T-helper 1 cell treated with Interleukin-12 subunit alpha and Interleukin-12 subunit beta and Interleukin-4 antibody, amounts not matched to agents 30 μg/mL and 1 μg/mL, for 36 hours (primary cell): ENCODE measurements around the gene APAF1.
"Not testable (repeated sequence)": the region's sequence is repeated elsewhere in the genome, so short reads cannot be mapped to it uniquely, and the experiment has no call there.

Source experiments
- H3K27ac Mint-ChIP-seq: one replicate; pipeline ENCODE4 v1.8.0; 2021; ENCODE audit warnings: mild to moderate bottlenecking, mixed read lengths
- H3K27me3 Mint-ChIP-seq: one replicate; pipeline ENCODE4 v1.8.0; 2021; ENCODE audit warnings: low read depth, mixed read lengths
- H3K36me3 Mint-ChIP-seq: one replicate; pipeline ENCODE4 v1.8.0; 2021; ENCODE audit warnings: low read depth, mixed read lengths
- H3K4me1 Mint-ChIP-seq: one replicate; pipeline ENCODE4 v1.8.0; 2021; ENCODE audit warnings: low read depth, mixed read lengths
- H3K4me3 Mint-ChIP-seq: one replicate; pipeline ENCODE4 v1.8.0; 2021; ENCODE audit warnings: mild to moderate bottlenecking, moderate library complexity, mixed read lengths
- H3K9me3 Mint-ChIP-seq: one replicate; pipeline ENCODE4 v1.8.0; 2021; ENCODE audit warnings: mixed read lengths

The APAF1 gene

DNA sequence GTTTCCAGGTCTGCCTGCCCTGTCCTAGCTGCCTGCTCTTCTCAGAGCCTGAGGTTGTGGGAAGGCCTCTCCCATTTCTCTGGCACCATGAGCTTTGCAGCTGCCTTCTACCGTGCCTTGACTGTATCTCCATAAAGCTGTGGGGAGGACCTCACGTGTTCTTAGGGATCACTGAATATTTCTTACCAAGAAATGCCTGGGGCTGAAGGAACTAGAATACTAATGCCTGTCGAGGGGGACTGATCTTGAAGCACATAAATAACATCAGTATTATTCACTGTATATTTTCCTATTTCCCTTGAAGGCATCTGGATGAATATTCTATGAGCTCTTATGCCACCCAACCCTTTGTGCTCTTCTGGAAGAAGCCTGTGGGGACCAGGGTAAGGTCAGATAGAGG, 103.4 kb downstream of the APAF1 start:
- Mint-ChIP-seq H3K36me3 (no peaks in the 10 kb centered on the region), H3K4me1 (peaks cover 11% of the 10 kb centered on the region), H3K27ac (no peak overlapping the region), H3K9me3 (no peaks in the 10 kb centered on the region), H3K4me3 (no peak overlapping the region), H3K27me3 (peaks cover 21% of the 10 kb centered on the region)

DNA sequence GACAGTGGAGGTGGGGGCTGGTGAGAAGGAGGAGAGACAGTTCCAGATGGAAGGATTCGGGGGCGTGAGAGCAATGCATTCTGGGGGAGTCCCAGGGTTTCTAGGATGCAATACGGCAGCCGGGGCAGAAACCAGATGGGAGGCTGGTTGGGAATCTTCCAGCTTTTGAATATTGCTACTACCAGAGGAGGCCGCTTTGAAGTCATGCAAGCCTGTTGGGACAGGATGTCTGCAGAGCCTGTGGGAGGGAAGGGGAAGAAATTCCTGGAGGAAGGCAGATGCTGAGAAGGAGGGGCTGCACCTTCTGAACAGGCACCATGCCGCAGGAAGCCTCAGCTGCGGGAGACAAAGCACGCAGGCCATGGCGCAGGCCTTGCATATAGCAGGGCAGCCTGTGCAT, 105.4 kb downstream of the APAF1 start:
- Mint-ChIP-seq H3K4me3 (no peak overlapping the region), H3K27ac (no peak overlapping the region), H3K27me3 (peaks cover 21% of the 10 kb centered on the region), H3K36me3 (no peaks in the 10 kb centered on the region), H3K4me1 (peaks cover 24% of the 10 kb centered on the region), H3K9me3 (no peaks in the 10 kb centered on the region)

DNA sequence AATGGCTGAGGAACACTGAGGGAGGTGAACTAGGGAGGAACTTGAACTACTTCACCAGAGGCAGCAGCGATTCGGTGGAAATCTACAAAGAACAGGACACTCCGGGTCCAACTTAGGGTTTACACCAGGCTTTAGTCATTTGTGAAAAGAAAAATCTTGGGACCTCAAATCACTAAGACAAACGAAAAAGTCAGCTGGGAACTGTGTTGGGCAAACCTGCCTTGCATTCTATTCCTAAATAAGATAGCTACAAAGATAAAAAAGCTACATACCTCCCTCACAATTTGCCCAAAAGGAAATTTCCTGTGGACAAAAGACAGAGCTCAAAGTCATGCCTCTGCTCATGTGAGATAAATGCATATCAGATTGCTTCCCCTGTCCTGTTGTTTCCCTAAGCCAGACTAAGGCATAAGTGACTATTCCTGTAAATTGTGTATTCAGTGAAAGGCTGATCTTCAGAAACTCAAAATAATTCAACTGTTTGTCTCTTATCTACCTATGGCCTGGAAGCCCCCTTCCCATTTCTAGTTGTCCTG, 106.6 kb downstream of the APAF1 start:
- Mint-ChIP-seq H3K27me3 (peaks cover 12% of the 10 kb centered on the region), H3K4me1 (peaks cover 18% of the 10 kb centered on the region), H3K4me3 (no peak overlapping the region), H3K36me3 (no peaks in the 10 kb centered on the region), H3K27ac (no peak overlapping the region), H3K9me3 (no peaks in the 10 kb centered on the region)

DNA sequence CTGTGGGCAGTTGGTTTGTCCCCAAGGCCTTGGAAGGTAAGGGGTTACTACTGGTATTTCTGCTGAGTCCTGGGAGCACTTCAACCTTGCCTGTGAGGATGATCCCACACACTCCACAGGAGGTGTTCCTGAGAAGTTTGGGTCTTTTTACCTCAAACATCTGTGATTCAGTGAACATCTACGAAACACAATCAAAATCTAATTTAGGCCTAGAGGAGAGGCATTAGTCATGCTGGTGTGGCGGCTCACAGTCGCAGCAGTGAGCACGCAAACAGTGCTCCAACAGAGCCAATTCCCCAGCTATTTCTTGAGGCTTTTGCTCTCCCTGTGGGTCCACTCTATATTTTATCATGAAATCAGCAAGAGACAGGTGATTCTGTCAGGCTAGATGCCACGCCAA, 107.6 kb downstream of the APAF1 start:
- Mint-ChIP-seq H3K4me1 (peaks cover 20% of the 10 kb centered on the region), H3K27ac (no peak overlapping the region), H3K27me3 (peaks cover 2% of the 10 kb centered on the region), H3K9me3 (no peaks in the 10 kb centered on the region), H3K36me3 (no peaks in the 10 kb centered on the region), H3K4me3 (no peak overlapping the region)

DNA sequence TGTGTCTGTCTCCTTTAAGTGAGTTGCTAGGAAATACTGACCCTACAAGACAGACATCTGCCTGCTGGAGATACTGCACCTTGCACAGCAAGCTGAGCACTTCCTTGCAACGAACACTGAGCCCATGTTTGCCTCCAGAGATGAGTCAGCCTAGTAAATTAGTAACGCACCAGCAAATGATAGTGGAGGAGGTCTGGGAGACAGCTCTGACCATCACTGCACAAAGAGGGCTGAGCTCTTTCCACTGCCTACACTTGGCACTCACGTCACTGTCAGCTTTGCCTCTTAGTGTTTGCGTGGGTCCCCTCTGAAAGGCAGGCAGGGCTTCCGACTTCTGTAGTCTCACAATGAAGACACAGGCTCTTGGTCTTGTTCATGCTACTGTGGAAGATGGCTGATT, 109.0 kb downstream of the APAF1 start:
- Mint-ChIP-seq H3K9me3 (no peaks in the 10 kb centered on the region), H3K4me3 (no peak overlapping the region), H3K27ac (peak overlapping the region; percentile 77), H3K4me1 (peaks cover 20% of the 10 kb centered on the region), H3K36me3 (no peaks in the 10 kb centered on the region), H3K27me3 (no peaks in the 10 kb centered on the region)

DNA sequence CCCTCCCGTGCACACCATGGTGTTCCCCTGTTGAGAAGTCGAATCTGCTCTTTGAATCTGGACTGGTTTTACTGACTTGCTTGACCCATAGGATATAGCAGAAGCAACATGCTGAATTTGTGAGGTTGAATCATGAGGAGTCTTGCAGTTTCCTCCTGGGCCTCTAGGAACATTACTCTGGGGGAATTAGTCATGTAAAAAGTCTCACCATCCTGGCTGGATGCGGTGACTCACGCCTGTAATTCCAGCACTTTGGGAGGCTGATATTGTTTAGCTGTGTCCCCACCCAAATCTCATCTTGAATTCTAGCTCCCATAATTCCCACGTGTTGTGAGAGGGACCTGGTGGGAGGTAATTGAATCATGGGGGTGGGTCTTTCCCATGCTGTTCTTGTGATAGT, 110.8 kb downstream of the APAF1 start:
- not testable (repeated sequence) for H3K9me3 Mint-ChIP-seq, H3K27ac Mint-ChIP-seq, H3K4me3 Mint-ChIP-seq, H3K36me3 Mint-ChIP-seq, H3K27me3 Mint-ChIP-seq
- peaks cover 17% of the 10 kb centered on the region for H3K4me1 Mint-ChIP-seq

DNA sequence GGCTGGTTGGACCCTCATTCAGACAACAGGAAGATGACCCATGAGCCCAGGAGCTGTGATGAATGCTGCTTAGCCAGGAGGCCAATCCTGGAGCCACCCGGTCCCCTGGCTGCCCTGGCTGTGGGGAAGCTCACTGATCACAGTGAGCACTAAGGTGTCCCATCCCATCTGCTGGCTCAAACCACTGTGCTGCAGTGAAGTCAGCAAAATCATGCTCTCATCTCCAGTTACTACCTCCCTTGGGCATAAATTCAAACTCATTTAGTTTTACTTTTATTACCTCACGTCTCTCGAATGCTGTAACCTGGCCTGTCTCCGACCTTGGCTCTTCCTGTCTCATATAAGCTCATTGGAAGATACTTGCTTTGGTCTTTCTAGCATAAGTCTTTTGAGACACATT, 112.4 kb downstream of the APAF1 start:
- H3K9me3 Mint-ChIP-seq: no peaks in the 10 kb centered on the region
- no peak overlapping the region for H3K4me3 Mint-ChIP-seq
- H3K27me3 Mint-ChIP-seq: peaks cover 8% of the 10 kb centered on the region
- peaks cover 17% of the 10 kb centered on the region for H3K4me1 Mint-ChIP-seq
- H3K36me3 Mint-ChIP-seq: no peaks in the 10 kb centered on the region
- H3K27ac Mint-ChIP-seq: no peak overlapping the region

DNA sequence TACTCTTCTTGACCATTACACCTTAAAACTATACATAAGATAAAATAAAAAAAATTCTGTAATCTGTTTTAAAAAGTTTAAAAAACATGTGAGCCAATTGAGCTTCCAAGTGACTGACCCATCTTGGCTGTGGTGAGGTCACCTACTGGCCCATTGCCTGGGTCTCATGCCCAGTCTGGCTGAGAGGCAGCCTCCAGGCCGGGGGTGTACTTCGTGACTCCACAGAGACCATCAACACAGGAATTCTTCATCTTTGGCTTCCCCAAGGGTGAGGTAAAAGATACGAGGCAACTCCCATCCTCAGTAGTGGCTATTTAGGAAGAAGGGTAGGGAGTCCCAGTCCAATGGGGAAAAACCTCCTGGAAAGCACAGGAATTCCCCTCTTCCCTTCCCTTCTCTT, 113.2 kb downstream of the APAF1 start:
- Mint-ChIP-seq H3K9me3 (no peaks in the 10 kb centered on the region), H3K4me3 (no peak overlapping the region), H3K27ac (no peak overlapping the region), H3K4me1 (peaks cover 15% of the 10 kb centered on the region), H3K36me3 (no peaks in the 10 kb centered on the region), H3K27me3 (peaks cover 12% of the 10 kb centered on the region)

DNA sequence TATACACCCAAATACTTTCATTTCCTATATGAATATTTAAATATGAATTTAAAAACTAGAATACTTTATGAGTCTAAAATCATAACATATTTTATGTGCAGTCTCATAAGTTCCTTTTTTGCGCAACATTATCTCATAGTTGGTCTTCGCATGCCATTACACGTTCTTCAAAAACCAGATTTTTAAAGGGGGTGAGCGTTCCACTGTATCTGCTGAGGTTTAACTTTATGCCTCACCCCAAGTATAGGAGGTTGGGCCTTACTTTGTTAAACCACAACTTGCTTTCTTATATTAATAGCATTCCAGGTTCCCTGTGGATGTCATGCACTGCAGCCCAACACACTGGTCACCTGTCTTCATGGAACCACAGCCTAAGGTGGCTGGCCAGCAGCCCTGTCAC, 118.6 kb downstream of the APAF1 start:
- Mint-ChIP-seq H3K36me3 (no peaks in the 10 kb centered on the region), H3K4me3 (no peak overlapping the region), H3K27me3 (peaks cover 12% of the 10 kb centered on the region), H3K4me1 (no peaks in the 10 kb centered on the region), H3K9me3 (no peaks in the 10 kb centered on the region), H3K27ac (no peak overlapping the region)

DNA sequence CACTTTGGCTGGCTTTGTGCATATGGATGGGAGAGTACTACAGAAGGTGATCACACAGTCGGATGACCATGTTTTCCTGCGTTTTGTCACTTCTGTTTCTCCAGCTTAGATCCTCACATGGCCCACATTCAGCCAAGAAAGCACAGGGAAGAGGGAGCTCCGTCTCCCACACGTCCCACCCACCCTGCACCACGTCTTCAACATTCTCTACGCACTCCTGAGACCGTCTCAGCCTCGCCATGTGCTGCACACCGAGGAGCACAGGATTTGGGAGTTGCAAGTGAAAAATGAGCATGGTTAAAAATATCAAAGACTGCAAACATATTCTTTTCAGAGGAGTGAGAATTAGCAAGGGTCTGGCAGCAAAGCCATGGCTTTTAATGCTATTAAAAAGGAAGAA, 122.2 kb downstream of the APAF1 start:
- H3K9me3 Mint-ChIP-seq: peaks cover 3% of the 10 kb centered on the region
- no peak overlapping the region for H3K27ac Mint-ChIP-seq
- H3K4me1 Mint-ChIP-seq: peaks cover under 1% of the 10 kb centered on the region
- no peak overlapping the region for H3K4me3 Mint-ChIP-seq
- no peaks in the 10 kb centered on the region for H3K36me3 Mint-ChIP-seq
- H3K27me3 Mint-ChIP-seq: peaks cover 4% of the 10 kb centered on the region

DNA sequence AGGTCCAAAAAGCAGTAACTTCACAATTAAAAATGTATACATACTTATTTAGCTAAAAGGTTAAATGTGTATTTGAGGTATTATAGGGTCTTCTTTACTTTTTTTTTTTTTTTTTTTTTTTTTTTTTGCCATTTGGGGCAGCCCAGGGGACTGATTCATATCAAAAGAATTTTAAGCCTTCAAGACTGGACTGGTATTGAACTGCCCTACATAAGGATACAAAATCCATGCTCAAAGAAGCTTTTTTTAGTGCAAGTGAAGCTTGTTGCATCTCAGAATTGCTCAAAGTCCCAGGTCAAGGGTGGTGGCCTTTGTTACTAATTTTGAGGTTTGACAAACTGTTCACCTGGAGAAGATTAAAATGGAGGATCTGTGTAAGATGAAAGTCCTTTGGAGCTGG, 124.0 kb downstream of the APAF1 start:
- Mint-ChIP-seq H3K4me1 (peaks cover 2% of the 10 kb centered on the region), H3K9me3 (peaks cover 4% of the 10 kb centered on the region), H3K27ac (no peak overlapping the region), H3K36me3 (no peaks in the 10 kb centered on the region), H3K27me3 (no peaks in the 10 kb centered on the region), H3K4me3 (no peak overlapping the region)

DNA sequence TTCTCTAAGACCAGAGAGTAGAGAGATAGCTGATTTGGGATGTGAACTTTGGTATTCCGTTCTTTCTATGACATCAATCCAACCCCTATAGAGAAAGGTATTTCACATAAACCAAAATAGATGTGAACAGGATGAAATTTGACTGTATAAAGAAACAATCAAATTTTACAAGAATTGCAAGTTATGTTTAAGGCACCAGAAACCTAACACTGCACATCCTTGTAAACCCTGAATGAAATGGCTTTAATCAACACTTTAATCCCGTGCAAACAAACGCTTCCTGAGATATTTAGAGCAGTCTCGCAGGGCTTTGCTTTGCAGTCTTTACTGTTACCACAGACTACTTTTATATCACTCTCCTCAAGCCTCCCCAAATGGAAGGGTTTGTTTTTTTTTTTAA, 125.1 kb downstream of the APAF1 start:
- Mint-ChIP-seq H3K4me1 (peaks cover 2% of the 10 kb centered on the region), H3K4me3 (no peak overlapping the region), H3K9me3 (peaks cover 4% of the 10 kb centered on the region), H3K36me3 (no peaks in the 10 kb centered on the region), H3K27ac (no peak overlapping the region), H3K27me3 (no peaks in the 10 kb centered on the region)

DNA sequence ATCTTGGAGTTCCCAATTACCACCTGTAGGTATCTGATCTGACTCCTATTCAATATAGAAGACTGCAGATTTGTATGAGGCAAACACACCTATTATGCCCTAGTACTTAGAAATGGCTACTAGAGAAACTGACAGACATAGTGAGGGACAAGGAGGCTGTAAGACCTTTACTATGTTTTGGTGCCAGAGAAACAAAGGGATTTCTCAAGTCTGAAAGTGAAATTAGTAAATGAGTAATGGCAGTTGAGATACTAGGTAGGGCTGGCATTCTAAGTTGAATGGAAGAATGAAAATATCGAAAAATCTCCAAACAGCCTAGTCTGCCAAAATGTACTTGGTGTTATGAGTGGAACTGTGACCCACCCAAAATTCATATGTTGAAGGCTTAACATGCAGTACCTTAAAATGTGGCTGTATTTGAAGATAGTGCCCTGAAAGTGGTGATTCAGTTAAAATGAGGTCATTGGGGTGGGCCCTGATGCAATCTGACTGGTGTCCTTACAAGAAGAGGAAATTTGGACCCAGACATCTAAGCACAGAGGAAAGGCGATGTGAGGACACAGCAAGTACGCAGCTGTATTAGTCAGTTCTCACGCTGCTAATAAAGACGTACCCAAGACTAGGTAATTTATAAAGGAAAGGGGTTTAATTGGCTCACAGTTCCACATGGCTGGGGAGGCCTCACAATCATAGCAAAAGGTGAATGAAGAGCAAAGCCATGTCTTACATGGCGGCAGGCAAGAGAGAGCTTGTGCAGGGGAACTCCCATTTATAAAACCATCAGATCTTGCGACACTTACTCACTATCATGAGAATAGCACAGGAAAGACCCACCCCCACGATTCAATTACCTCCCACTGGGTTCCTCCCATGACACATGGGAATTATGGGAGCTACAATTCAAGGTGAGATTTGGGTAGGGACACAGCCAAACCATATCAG, 127.0 kb downstream of the APAF1 start:
- no peak overlapping the region for H3K27ac Mint-ChIP-seq
- peaks cover 2% of the 10 kb centered on the region for H3K4me1 Mint-ChIP-seq
- H3K9me3 Mint-ChIP-seq: peaks cover 4% of the 10 kb centered on the region
- no peaks in the 10 kb centered on the region for H3K36me3 Mint-ChIP-seq
- no peak overlapping the region for H3K4me3 Mint-ChIP-seq
- no peaks in the 10 kb centered on the region for H3K27me3 Mint-ChIP-seq

DNA sequence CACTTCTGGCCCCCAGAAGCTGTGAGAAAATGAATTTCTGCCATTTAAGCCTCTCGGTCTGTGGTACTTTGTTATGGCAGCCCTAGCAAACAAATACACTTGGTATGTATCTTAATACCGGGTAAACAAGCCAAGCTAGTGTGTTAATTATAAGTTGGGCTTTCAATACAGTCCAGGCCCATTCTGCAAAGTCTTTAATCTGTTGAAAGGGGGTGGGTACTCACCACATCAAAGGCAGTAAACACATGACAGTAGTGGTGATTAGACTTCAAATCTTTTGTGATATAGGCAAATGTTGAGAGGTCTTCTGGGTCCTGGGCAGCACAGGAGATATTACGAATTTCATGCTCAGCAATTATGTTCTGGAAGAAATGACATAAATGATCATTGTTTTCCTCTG, 127.7 kb downstream of the APAF1 start:
- Mint-ChIP-seq H3K9me3 (peaks cover 4% of the 10 kb centered on the region), H3K36me3 (no peaks in the 10 kb centered on the region), H3K27ac (no peak overlapping the region), H3K4me3 (no peak overlapping the region), H3K4me1 (peaks cover 2% of the 10 kb centered on the region), H3K27me3 (no peaks in the 10 kb centered on the region)

DNA sequence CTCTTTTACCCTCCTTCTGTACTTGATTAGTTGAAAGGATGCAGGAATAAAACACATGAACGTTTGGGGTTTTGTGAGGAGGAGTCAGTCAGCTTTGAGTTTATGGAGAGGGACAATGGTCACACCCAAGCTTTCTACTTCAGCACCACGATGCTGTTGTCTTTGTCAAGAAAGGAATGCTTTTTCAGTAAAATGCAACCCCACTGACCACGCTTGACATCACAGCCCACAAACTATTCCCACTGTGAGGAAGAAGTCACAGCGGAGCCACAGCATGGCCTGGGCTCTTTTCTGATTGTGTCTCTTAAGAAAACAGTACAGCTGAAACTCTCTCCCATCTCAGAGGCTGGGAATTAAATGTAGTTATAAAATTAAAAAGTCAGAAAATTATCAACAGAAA, 135.2 kb downstream of the APAF1 start:
- Mint-ChIP-seq H3K27me3 (peaks cover 12% of the 10 kb centered on the region), H3K9me3 (no peaks in the 10 kb centered on the region), H3K36me3 (no peaks in the 10 kb centered on the region), H3K27ac (no peak overlapping the region), H3K4me1 (peaks cover 3% of the 10 kb centered on the region), H3K4me3 (no peak overlapping the region)
